Adrenal gland (tissue), 5 donors: Measurements from ENCODE around the gene JAZF1.

Experiments
- POLR2A ChIP-seq, 2 donors: fragments of 450-650 bp; IDR thresholded peaks; one replicate each; pipeline ENCODE4 v1.6.1; 2017; ENCODE audit warnings: antibody characterized with exemption in 2 of 2, mild to moderate bottlenecking in 2 of 2, moderate library complexity in 1 of 2
- TF ChIP-seq, protein P1 (sequence below), 6 experiments: fragments of 450-650 bp in 4 of 6; fragments of 200-600 bp in 2 of 6; sonication (generic) in 1 of 6; IDR thresholded peaks; 1 replicate in 5 of 6; 2 replicates in 1 of 6; pipeline versions ENCODE4 v1.5.1 to v1.8.0; 2016 to 2021; ENCODE audit warnings: antibody characterized with exemption in 6 of 6, mild to moderate bottlenecking in 2 of 6, moderate library complexity in 1 of 6
- donor health status: DM: no; HTN: no; CAD: no.

- TF ChIP-seq, protein P1, sequence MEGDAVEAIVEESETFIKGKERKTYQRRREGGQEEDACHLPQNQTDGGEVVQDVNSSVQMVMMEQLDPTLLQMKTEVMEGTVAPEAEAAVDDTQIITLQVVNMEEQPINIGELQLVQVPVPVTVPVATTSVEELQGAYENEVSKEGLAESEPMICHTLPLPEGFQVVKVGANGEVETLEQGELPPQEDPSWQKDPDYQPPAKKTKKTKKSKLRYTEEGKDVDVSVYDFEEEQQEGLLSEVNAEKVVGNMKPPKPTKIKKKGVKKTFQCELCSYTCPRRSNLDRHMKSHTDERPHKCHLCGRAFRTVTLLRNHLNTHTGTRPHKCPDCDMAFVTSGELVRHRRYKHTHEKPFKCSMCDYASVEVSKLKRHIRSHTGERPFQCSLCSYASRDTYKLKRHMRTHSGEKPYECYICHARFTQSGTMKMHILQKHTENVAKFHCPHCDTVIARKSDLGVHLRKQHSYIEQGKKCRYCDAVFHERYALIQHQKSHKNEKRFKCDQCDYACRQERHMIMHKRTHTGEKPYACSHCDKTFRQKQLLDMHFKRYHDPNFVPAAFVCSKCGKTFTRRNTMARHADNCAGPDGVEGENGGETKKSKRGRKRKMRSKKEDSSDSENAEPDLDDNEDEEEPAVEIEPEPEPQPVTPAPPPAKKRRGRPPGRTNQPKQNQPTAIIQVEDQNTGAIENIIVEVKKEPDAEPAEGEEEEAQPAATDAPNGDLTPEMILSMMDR (IDR thresholded peaks at IDR 0.05): no peak
- no peak for TF ChIP-seq POLR2A (IDR thresholded peaks at IDR 0.05)
These were observed 257.0 kb downstream of the JAZF1 start for GRCh38 chr7:27923642-27923980.
